Globus pallidus (tissue), 1 donor: Measurements from ENCODE around the gene TNMD.

Source experiments
- DNase-seq: peaks from one replicate; pipeline ENCODE4 v3.0.0-alpha.2; 2015; ENCODE audit warnings: low spot score

The TNMD gene

GRCh38 chrX:100643956-100644860 is 59.5 kb downstream of the TNMD start, which contains the start of gene SRPX2:
TSS of gene SRPX2 (plus strand) at chrX:100644199. CDS start at chrX:100646323, 2,124 bp downstream.
- no peak for DNase-seq

GRCh38 chrX:100645106-100645505 is 60.4 kb downstream of the TNMD start:
- DNase-seq = no peak

GRCh38 chrX:100647095-100647494 is 62.4 kb downstream of the TNMD start:
- DNase-seq = no peak

- DNase-seq = no peak
Measured at GRCh38 chrX:100647739-100648138, 63.0 kb downstream of the TNMD start.

- DNase-seq = no peak
Measured at GRCh38 chrX:100648458-100649417, 64.0 kb downstream of the TNMD start.
